ENCODE data around the gene EPHB2. TPM values are rescaled to one million over a fixed set of nuclear protein-coding genes. Genes with fewer than 3 reads are reported as not detected.

The EPHB2 gene
- total and polyA plus RNA-seq, 2 of the 4 experiments (the other 2 are of a cell fraction), result 52.3 to 58.8 TPM

DNA sequence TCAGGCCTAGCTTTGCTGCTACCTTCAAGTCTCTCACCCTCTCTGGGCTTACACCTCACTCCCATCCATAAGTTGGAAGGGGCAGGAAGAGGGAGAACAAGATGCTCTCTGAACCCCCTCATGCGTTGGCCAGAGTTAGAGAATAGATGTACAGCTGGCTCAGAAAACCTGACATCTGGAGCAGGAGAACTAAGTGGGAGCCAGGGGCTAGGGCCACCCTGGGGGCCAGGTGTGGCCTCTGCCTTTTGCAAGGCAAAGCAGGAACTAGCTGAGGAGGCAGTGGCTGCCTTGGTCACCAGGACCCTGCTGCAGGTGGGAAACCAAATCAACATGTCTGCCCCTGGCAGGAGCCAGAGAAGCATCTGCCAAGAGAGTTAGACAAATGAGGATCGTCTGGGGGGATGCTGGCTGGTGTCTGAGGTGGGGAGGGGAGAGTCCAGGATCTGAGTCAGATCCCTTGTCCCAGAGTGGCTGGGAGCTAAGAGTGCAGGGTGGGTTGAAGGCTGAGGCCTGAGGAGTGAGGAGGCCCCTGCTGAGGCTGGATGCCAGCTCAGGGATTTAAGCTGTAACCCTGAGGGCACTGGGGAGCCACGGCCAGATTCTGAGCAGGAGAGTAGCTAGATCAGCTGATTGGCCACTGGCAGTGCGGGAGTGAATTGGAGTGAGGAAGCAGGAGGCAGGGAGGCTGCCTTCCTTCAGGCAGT lies 115.0 kb downstream of the EPHB2 start:
- H3K14ac ChIP-seq (replicated peaks; ENCODE audit: low read depth, low read length), result no peak overlapping the region
- WGBS, 2 experiments (ENCODE audit: extremely low coverage in 2 of 2, insufficient read length in 1 of 2), result 57% methylated on average over 1 of the region's 4 CpGs; no CpG with 5 or more reads in 1 of the 2 experiments
- H3K79me1 ChIP-seq (ENCODE audit: low read depth in 1 of 2, low read length in 2 of 2), result peaks cover 12 to 71% of the 10 kb centered on the region in 2 experiments
- no peak overlapping the region for H3K9ac ChIP-seq (ENCODE audit: low read depth, low read length)
- H4K91ac ChIP-seq (ENCODE audit: insufficient read depth, low read depth, low read length), result no peak overlapping the region
- H3K36me3 ChIP-seq (ENCODE audit: control insufficient read depth, insufficient read depth, low read length), result 0 out of 2 replicates have a peak, but pooled peaks cover 2% of the 10 kb centered on the region
- no peaks in the 10 kb centered on the region for H3K27me3 ChIP-seq (ENCODE audit: control insufficient read depth, insufficient read depth, low read length)
- H4K20me1 ChIP-seq (ENCODE audit: insufficient read depth, low read length), result peaks cover 23% of the 10 kb centered on the region; the same call in 1 of the 2 replicates
- ChIA-PET CTCF (interaction anchor here (1.0 kb wide), 1 partner anchor 37 kb away, joined by 4 read pairs; no protein-coding TSS in a partner anchor), POLR2A (ENCODE audit: unreplicated experiment) (no interaction called here)
- no TSS peak for BruUV-seq (replicated peaks)
- no peak overlapping the region for H3K56ac ChIP-seq (ENCODE audit: extremely low read depth, insufficient read depth, low read length)
- H2AK9ac ChIP-seq (replicated peaks; ENCODE audit: low read depth, low read length, poor library complexity), result no peak overlapping the region
- DNase-seq (no peak), ATAC-seq (ENCODE audit: low read depth) (no peak)
- H2BK120ac ChIP-seq (ENCODE audit: low read depth, low read length), result no peak overlapping the region
- no peak overlapping the region for H2BK20ac ChIP-seq (ENCODE audit: low read depth, low read length)
- TF ChIP-seq, protein P1, sequence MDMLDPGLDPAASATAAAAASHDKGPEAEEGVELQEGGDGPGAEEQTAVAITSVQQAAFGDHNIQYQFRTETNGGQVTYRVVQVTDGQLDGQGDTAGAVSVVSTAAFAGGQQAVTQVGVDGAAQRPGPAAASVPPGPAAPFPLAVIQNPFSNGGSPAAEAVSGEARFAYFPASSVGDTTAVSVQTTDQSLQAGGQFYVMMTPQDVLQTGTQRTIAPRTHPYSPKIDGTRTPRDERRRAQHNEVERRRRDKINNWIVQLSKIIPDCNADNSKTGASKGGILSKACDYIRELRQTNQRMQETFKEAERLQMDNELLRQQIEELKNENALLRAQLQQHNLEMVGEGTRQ (IDR thresholded peaks at IDR 0.05; ENCODE audit: low read depth, low read length), result no peak
- TF ChIP-seq CHD1 (IDR thresholded peaks at IDR 0.05; ENCODE audit: low read depth, low read length) (no peak), MXI1 (IDR thresholded peaks at IDR 0.05; ENCODE audit: borderline replicate concordance, low read depth, low read length) (no peak), MAFK (IDR thresholded peaks at IDR 0.05; ENCODE audit: low read depth, low read length) (no peak), MAZ (IDR thresholded peaks at IDR 0.05; ENCODE audit: borderline replicate concordance, low read depth, low read length) (no peak), BHLHE40 (IDR thresholded peaks at IDR 0.05; ENCODE audit: low read depth, low read length) (no peak), SMC3 (IDR thresholded peaks at IDR 0.05; ENCODE audit: low read depth, low read length) (no peak), RFX5 (IDR thresholded peaks at IDR 0.05; ENCODE audit: low read depth, low read length) (no peak)
- TF ChIP-seq, protein P2, sequence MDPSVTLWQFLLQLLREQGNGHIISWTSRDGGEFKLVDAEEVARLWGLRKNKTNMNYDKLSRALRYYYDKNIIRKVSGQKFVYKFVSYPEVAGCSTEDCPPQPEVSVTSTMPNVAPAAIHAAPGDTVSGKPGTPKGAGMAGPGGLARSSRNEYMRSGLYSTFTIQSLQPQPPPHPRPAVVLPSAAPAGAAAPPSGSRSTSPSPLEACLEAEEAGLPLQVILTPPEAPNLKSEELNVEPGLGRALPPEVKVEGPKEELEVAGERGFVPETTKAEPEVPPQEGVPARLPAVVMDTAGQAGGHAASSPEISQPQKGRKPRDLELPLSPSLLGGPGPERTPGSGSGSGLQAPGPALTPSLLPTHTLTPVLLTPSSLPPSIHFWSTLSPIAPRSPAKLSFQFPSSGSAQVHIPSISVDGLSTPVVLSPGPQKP (IDR thresholded peaks at IDR 0.05; ENCODE audit: borderline replicate concordance, low read depth, low read length), result no peak
- TF ChIP-seq, protein P3, sequence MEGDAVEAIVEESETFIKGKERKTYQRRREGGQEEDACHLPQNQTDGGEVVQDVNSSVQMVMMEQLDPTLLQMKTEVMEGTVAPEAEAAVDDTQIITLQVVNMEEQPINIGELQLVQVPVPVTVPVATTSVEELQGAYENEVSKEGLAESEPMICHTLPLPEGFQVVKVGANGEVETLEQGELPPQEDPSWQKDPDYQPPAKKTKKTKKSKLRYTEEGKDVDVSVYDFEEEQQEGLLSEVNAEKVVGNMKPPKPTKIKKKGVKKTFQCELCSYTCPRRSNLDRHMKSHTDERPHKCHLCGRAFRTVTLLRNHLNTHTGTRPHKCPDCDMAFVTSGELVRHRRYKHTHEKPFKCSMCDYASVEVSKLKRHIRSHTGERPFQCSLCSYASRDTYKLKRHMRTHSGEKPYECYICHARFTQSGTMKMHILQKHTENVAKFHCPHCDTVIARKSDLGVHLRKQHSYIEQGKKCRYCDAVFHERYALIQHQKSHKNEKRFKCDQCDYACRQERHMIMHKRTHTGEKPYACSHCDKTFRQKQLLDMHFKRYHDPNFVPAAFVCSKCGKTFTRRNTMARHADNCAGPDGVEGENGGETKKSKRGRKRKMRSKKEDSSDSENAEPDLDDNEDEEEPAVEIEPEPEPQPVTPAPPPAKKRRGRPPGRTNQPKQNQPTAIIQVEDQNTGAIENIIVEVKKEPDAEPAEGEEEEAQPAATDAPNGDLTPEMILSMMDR (conservative IDR thresholded peaks at IDR 0.05; ENCODE audit: low read depth, low read length), result no peak
- H3K4ac ChIP-seq (ENCODE audit: low read depth, low read length), result no peak overlapping the region
- H2AK5ac ChIP-seq (ENCODE audit: low read depth, low read length), result no peak overlapping the region
- no peaks in the 10 kb centered on the region for H3K9me3 ChIP-seq (ENCODE audit: control insufficient read depth, insufficient read depth, low read length)
- dilution Hi-C loops (cut with HindIII; ENCODE audit: low sequenced_read_pairs, unreplicated experiment) (no loop called here), in situ Hi-C loops (cut with MboI; ENCODE audit: low sequenced_read_pairs) (no loop called here), intact Hi-C loops (cut with micrococcal nuclease) (no loop called here)
- peaks cover 29% of the 10 kb centered on the region for H3K9me1 ChIP-seq (ENCODE audit: insufficient read depth, low read length)
- H4K8ac ChIP-seq (ENCODE audit: low read depth in 2 of 2, low read length in 2 of 2), result no peak overlapping the region
- no peak overlapping the region for H2AFZ ChIP-seq (replicated peaks; ENCODE audit: low read length, poor library complexity)
- H3K18ac ChIP-seq (ENCODE audit: low read depth, low read length), result no peak overlapping the region
- no peak overlapping the region for H4K5ac ChIP-seq (ENCODE audit: low read depth, low read length)
- peaks cover 24% of the 10 kb centered on the region for H3K4me1 ChIP-seq (ENCODE audit: control insufficient read depth, insufficient read depth, low read length)
- H2BK5ac ChIP-seq (ENCODE audit: low read depth, low read length, poor library complexity, severe bottlenecking), result no peak overlapping the region
- no peak overlapping the region; the same call in 1 of the 2 replicates for H3K23ac ChIP-seq (ENCODE audit: low read depth, low read length)
- no peak overlapping the region for H3K27ac ChIP-seq (ENCODE audit: insufficient read depth, low read length)
- H2BK15ac ChIP-seq (ENCODE audit: low read depth, low read length), result no peak overlapping the region
- no peak overlapping the region for H3K4me2 ChIP-seq (ENCODE audit: low read depth, low read length)
- H3K4me3 ChIP-seq (ENCODE audit: insufficient read depth, low read depth, low read length), result no peak overlapping the region

All from IMR-90 (cell line).